CD4-positive, alpha-beta T cell treated with Interleukin-15 for 4 hours (primary cell): ENCODE results near the gene RPL13.
A peak's percentile ranks its signal among the peaks of the same experiment; 100 is the strongest.

Experiments
- DNase-seq: peaks from one replicate; pipeline ENCODE4 v3.0.0-alpha.2; 2020; ENCODE audit warnings: low spot score

Gene RPL13

DNA sequence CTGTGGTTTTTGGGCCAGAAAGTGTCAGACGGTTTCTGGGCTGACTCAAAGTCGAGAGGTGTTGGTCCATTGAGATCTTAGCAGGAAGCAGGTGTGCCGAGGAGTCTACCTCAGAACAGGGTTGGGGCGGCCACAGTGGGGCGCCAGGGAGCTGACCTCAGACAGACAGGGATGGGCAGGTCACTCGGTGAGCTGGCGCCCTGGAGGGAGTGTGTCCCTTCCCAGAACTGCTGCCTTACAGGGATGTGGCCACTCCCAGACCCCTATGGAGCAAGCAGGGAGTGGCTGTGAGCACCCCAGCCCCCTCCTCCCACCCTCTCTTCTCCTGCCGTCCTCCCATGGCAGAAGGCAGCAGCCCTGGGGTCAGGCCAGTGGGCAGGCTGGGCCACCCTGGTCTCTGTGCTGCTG lies 39.0 kb downstream of the RPL13 start:
- DNase-seq = no peak

DNA sequence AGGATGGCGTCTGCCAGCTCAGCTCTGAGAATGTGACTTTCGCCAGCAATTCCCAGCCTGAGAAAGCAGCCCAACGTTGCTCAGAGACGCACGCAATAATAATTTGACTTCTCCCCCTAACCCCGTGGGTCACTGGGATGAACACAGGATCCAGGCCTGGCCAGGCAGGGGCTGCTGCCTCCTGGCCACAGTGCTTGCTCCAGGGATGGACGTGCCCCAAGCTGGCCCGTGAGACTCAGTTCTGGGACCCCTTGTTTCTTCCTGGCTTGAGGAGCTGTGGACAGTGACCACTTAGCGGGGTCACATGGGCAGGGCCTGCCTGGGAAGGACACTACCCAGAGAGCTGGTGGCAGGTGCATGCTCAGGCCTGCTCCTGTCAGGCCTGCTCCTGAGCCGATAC lies 39.4 kb downstream of the RPL13 start:
- DNase-seq = no peak

DNA sequence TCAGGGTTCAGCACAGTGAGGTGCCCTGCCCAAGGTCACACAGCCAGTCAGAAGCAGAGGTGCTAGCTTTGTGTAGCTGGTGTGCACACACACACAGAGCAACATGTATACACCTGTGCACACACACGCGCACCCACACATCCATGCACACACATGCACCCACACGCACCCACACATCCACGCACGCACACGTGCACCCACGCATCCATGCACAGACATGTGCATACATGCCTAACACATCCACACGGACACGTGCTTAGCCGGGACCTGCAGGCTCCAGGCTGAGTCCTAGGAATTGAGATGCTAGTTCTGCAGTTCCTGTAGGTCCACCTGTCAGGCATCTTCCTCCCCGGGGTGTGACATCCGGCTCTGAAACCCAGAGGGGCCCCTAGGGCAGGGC lies 39.9 kb downstream of the RPL13 start:
- no peak for DNase-seq

DNA sequence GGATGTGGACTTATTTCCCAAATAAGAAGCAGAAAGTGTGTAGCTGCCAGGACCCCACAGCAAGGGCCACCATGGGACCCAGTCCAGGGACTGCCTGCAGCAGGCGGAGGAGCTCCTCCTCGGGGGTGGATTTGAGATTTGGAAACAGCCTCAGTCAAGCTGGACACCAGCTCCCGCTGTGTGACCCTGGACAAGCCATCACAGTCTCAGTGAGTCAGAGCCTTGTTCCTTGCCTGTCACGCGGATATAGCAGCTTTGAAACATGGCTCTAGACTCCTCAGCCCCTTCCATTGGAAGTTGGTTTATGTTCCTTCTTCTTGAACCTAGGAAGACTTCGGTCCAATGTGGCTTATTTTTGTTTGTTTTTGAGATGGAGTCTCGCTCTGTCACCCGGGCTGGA lies 40.5 kb downstream of the RPL13 start:
- no peak for DNase-seq

DNA sequence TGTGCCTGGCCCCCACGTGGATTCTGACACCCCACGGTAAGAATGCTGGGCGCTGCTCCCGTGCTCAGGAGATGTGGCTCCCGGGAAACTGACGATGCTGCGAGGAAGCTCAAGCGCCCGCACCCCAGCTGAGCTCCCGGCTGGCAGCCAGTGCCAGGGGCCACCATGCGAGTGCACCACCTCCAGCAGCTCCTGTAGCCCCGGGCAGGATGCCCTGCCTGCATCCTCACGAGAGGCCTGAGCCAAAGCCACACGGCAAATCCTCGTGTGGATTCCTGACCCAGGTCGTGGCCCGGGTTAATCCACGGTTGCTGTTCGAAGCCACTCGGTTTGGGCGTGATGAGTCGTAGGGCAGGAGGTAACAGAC lies 41.4 kb downstream of the RPL13 start:
- DNase-seq = no peak

DNA sequence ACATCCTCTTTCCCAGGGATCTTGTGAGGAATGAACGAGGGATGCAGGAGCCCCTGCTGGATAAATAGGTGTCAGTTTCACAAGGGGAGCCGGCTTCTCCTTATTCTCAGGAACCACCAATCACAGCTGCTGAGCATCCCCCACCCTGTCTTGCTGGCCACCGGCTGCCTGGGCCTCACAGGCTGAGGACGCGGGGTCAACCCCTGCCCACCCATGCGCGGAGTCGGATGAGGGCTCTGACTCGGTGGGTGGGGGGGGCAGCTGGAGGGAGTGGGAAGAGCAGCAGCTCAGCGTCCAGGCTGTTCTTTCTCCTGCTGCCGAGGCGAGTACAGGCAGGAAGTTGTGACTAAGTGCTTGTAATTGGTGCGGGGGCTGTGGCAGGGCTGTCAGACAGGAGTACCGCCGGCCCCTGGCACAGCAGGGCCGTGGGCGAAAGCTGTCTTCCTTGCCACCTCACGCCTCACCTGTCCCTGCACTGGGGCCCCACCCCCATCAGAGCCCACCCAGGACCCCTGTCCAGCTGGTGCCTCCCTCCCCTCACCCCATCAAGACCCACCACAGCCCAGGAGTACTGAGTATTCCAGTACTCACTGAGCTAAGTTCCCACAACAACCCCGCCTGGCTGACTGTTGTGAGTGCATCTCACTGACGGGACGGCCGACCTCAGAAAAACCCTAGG lies 41.9 kb downstream of the RPL13 start:
- DNase-seq = peak; percentile 58

DNA sequence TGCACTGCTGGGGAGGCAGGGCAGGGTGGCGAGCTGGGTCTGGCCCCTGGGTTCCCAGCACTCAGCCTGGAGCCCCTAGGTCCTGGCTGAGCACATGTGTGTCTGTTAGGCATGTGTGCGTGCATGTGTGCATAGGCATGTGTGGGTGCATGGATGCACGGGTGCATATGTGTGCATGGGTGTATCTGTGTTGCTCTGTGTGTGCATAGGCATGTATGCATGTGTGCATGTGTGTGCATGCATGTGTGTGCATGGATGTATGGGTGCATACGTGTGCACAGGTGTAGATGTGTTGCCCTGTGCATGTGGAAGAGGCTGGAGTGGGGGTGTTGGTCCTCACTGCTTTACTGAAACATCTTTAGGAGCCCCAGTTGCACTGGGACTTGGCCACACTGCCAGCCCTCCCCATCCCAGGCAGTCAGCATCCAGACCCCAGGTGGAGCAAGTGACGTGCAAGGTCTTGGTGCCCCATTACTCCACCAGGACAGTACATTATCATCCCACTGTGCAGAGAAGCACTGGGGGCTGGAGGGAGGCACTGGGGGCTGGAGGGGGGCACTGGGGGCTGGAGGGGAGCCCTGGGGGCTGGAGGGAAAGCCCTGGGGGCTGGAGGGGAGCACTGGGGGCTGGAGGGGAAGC lies 42.6 kb downstream of the RPL13 start:
- no peak for DNase-seq

DNA sequence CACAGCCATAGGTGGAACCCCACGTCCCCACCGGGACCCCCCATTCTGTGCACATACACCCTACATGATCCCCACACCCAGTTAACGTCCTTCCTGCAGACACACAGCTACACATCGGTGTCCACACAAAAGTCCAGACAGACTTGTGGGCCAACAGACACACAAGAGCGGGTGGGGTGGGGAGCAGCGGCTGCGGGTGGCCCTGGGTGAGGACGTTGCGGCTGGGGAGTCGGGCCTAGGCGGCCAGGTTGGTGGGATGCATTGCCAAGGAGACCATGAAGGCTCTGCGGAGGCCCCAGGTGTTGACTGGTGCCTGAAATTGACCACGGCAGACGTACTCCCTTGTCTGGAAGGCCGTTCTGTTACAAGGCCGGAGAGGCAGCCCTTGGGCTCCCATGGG lies 44.3 kb downstream of the RPL13 start:
- no peak for DNase-seq

DNA sequence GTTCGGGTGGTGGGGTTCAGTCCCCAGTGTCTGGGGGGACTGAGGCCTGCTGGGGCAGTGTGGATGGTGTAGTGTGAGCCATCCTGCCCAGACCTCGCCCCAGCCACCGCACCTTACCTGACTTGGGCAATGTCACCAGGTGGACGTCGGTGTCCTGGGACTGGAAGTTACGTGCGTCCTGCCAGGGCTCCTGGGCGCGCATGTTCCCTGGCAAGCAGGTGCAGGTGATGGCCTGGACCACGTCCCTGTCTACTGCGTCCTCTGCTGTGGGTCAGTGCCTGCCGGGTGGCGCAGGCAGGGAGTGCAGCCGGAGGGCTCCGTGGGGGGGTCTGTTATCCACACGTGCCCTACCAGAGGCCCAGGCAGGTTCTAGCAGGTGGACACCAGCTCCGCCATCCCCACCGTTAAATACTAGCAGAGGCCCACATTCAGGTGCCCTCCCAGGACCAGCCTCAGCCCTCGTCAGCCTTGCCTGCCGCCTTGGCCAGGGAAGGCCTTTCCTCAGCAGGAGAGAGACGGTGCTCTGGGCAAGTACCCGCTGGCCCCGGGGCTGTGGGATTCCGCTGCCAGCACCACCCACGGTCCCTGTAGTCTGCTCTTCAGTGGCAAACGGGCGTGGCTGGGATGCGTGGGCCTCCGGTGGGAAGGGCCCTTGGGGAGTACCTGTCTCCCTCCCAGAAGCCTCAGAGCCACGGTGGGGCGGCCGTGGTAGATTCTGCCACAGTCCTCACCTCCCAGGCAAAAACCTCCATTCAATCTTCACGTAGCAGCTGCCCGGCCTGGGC lies 44.9 kb downstream of the RPL13 start:
- no peak for DNase-seq

DNA sequence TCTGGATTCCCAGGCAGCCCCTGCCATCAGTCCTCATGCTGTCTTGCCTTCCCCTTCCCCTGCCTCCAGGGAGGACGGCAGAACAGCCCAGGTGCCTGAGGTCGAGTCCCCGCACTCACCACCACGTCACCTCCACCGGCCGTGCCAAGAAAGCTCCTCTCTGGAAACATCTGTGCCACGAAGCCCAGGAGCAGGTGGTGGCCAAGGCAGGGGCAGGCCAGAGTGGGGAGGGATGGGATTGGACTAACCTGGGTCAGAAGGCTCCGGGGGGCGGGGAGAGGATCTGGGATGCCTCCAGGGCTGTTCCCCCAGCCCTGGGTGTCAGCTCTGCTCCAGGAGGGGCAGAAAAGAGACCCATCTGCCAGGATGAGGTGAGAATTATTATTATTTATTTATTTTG lies 45.5 kb downstream of the RPL13 start:
- DNase-seq = no peak

DNA sequence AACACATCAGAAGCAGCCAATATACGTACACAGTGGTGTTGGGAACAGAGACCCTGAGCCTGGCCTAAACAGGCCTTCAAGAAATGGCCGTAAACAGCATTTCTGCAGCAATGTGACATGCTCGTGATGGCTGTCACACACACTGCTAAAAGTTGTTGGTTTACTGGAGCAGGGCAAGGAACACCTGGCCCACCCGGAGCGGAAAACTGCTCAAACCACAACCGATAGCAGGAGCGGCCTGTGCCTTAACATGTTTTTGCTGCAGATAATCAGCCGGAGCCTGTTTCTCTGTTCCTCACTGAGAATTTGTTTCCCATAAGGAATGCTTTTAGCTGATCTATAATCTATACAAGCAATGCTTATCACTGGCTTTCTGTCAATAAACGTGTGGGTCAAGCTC lies 47.0 kb downstream of the RPL13 start:
- DNase-seq = no peak

DNA sequence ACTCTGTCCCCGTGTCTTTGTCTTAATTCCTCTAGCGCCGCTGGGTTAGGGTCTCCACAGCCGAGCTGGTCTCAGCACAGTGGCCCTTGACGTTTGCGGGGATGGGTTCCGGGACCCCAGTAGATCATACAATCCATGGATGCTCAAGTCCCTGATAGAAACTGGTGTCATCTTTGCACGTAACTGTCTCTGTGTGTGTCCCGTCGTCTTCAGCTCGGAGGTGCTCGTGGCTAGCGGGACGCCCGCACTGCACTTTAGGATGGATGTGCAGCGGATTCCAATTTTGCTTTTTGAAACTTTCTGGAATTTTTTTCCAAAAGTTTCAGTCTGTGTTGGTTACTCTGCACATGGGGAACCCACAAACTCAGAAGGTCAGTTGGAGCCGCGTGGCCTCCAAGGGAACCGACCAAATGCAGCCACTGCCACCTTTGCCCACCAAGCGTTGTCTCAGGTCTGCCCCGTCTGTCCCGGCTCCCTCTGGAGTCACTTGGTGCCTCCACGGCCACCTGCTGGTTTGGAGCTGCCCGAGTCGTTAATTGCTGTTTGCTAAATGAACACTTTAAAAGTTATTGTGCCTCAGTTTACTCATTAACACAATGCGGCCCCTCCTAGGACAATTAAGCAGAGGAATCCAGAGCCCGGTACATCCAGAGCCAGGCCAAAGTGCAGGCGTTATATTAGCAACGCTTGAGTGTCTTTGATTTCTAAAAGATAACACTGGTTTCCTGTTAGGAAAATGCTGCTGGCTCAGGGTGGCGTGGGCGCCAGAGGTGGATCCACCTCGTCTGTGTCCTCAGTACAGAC lies 47.7 kb downstream of the RPL13 start:
- no peak for DNase-seq

DNA sequence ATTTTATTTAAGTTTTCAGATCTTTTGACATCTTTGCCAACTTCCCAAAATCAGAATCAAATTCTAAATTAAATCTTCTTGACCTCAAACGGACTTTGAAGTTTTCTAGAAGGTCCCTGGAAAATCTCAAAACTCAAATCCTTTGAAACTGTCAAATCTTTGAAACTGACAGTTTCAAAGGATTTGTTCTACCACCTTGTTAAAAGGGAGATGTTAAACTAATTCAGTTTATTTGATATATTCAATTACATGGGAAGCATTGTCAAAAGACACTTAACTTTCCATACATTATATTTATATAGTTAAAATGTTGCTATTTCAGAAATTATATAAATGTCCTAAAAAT lies 49.6 kb downstream of the RPL13 start:
- no peak for DNase-seq

DNA sequence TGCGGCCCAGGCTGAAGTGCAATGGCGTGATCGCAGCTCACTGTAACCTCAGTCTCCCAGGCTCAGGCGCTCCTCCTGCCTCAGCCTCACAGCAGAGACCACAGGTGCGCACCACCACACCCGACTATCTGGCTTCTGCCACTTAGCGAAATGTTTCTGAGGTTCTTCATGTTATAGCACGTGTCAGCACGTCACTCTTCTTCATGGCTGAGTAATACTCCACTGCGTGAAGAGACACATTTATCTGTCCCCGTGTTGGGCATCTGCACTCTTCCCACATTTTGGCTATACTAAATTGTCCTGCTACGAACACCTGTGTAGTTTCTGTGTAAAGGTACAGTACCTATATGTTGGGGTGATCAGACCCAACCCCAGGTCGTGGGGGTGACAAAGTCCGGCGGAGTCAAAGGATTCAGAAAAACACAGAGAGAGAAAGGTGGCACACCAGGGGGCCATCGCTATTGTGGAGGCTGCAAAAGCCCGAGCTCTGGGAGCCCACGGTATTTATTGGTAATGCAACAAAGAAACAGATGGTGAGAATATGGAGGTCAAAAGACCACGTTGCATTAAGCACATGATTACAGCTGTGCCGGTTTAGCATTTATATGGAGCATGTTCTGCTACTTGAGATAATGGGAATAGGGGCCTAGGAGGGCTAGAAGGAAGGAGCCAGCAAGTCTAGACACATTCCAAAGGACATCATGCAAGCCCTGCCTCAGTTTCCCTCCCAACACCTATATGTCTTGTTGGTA lies 52.1 kb downstream of the RPL13 start:
- DNase-seq = no peak

DNA sequence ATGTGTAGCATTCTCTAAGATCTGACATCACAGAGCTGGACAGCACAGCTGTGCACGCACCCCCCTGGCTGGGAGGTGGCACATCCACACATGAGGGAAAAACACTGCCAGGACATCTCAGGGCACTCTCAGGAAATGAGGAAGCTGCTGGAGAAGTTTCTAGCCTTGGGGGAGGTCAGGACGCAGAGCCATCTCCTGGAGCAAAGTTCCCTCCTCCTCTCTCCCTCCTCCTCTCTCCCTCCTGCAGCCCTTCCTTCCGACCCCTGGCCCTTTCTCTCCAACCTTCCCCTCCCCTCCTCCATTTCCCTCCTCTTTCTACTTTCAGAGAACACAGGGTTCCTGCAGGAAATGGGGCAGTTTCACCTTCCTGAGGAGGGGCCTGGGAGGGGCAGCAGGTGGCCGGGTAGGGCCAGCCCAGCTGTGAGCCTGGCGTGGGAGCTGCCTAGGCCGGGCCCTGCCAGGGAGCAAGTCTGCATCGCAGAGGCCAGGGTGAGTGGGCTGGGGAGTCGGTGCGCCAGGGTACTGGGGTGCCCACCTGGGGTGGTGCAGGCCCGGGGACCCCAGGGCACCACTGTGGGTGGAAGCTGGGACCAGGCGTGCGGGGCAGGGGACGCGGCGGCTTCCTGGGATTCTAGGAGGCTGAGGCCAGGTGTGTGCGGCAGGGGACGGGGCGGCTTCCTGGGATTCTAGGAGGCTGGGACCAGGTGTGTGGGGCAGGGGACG lies 52.9 kb downstream of the RPL13 start, which contains the start of gene DPEP1:
Gene DPEP1, plus strand, starts transcription at position 412 of the 723 bp plus-strand sequence. CDS start 16,769 bp downstream, outside the sequence.
- DNase-seq = no peak

DNA sequence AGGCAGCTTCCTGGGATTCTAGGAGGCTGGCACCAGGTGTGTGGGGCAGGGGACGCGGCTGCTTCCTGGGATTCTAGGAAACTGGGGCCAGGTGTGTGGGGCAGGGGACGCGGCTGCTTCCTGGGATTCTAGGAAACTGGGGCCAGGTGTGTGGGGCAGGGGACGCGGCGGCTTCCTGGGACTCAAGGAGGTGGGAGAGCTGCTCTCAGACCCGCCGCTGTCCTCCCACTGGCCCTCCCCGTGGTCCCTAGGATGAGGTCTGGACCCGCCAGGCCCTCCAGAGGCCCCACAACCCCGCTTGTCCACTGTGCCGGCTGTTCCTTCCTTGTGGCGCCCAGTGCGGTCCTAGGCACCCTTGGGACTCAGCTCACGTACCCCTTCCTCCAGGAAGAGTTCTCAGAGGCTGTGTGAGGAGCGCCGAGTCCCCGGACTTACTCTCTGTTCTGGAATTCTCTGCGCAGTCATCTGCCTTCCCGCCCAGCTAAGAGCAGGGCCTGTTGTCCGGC lies 53.5 kb downstream of the RPL13 start:
- DNase-seq = no peak
